SK-N-SH treated with all-trans-retinoic acid at 6 μM for 48 hours (cell line): ENCODE measurements around the gene COMMD9.
"Not testable (repeated sequence)": the region's sequence is repeated elsewhere in the genome, so short reads cannot be mapped to it uniquely, and the experiment has no call there.

Experiments
- ATAC-seq: fragments of 200-7000 bp; cut with Tn5 transposase; 3 replicates; pipeline ENCODE4 v1.9.1; 2020; ENCODE audit warnings: mild to moderate bottlenecking, moderate library complexity
- BACH2 ChIP-seq: fragments of 250-450 bp; sonication (Bioruptor Pico); IDR thresholded peaks from 2 replicates; pipeline ENCODE4 v1.9.0; 2021; ENCODE audit warnings: mild to moderate bottlenecking, borderline replicate concordance
- CREB5 ChIP-seq: fragments of 250-450 bp; sonication (Bioruptor Pico); IDR thresholded peaks from 2 replicates; pipeline ENCODE4 v1.5.1; 2020; ENCODE audit warnings: low read depth, mild to moderate bottlenecking, moderate library complexity
- CSDC2 ChIP-seq: fragments of 250-450 bp; sonication (Bioruptor Pico); IDR thresholded peaks from 2 replicates; pipeline ENCODE4 v1.5.0; 2020; ENCODE audit warnings: mild to moderate bottlenecking, moderate library complexity
- CSRNP3 ChIP-seq: fragments of 250-450 bp; sonication (Bioruptor Pico); IDR thresholded peaks from 2 replicates; pipeline ENCODE4 v1.5.1; 2021; ENCODE audit warnings: mild to moderate bottlenecking, moderate library complexity
- ESRRG ChIP-seq: fragments of 250-450 bp; sonication (Bioruptor Pico); IDR thresholded peaks from 2 replicates; pipeline ENCODE4 v1.6.1; 2021; ENCODE audit warnings: mild to moderate bottlenecking
- ISL1 ChIP-seq: fragments of 250-450 bp; sonication (Bioruptor Pico); IDR thresholded peaks from 2 replicates; pipeline ENCODE4 v2.1.2; 2022; ENCODE audit warnings: mild to moderate bottlenecking, moderate library complexity
- OSR1 ChIP-seq: fragments of 250-450 bp; sonication (Bioruptor Pico); IDR thresholded peaks from 2 replicates; pipeline ENCODE4 v1.8.0; 2022; ENCODE audit warnings: moderate library complexity, mild to moderate bottlenecking, inconsistent platforms
- PATZ1 ChIP-seq: fragments of 250-450 bp; sonication (Bioruptor Pico); IDR thresholded peaks from 2 replicates; pipeline ENCODE4 v1.8.0; 2020; ENCODE audit warnings: mild to moderate bottlenecking, moderate library complexity, borderline replicate concordance
- POU6F1 ChIP-seq: fragments of 250-450 bp; sonication (Bioruptor Pico); IDR thresholded peaks from 2 replicates; pipeline ENCODE4 v1.8.0; 2021; ENCODE audit warnings: low read depth, mild to moderate bottlenecking, moderate library complexity, borderline replicate concordance
- PPARA ChIP-seq: fragments of 250-450 bp; sonication (Bioruptor Pico); IDR thresholded peaks from 2 replicates; pipeline ENCODE4 v1.5.0; 2020; ENCODE audit warnings: mild to moderate bottlenecking, borderline replicate concordance
- RARB ChIP-seq: fragments of 250-450 bp; sonication (Bioruptor Pico); IDR thresholded peaks from 2 replicates; pipeline ENCODE4 v1.8.0; 2021; ENCODE audit warnings: mild to moderate bottlenecking, moderate library complexity
- SNAI2 ChIP-seq: fragments of 250-450 bp; sonication (Bioruptor Pico); IDR thresholded peaks from 2 replicates; pipeline ENCODE4 v1.5.0; 2020; ENCODE audit warnings: mild to moderate bottlenecking, moderate library complexity
- TCF4 ChIP-seq: fragments of 250-450 bp; sonication (Bioruptor Pico); IDR thresholded peaks from 2 replicates; pipeline ENCODE4 v1.8.0; 2021; ENCODE audit warnings: mild to moderate bottlenecking, moderate library complexity, borderline replicate concordance
- TOX ChIP-seq: fragments of 250-450 bp; sonication (Bioruptor Pico); IDR thresholded peaks from 2 replicates; pipeline ENCODE4 v1.8.0; 2021; ENCODE audit warnings: mild to moderate bottlenecking, moderate library complexity, borderline replicate concordance
- ZC3H10 ChIP-seq: fragments of 250-450 bp; sonication (Bioruptor Pico); IDR thresholded peaks from 2 replicates; pipeline ENCODE4 v1.5.1; 2021; ENCODE audit warnings: mild to moderate bottlenecking, moderate library complexity
- ZFP3 ChIP-seq: fragments of 250-450 bp; sonication (Bioruptor Pico); IDR thresholded peaks from 2 replicates; pipeline ENCODE4 v1.5.0; 2020; ENCODE audit warnings: mild to moderate bottlenecking, moderate library complexity
- ZFP30 ChIP-seq: fragments of 450-650 bp; formaldehyde crosslinking; IDR thresholded peaks from 2 replicates; pipeline ENCODE4 v1.5.0; 2022; ENCODE audit warnings: mild to moderate bottlenecking, moderate library complexity
- ZNF70 ChIP-seq: fragments of 450-650 bp; formaldehyde crosslinking; IDR thresholded peaks from 2 replicates; pipeline ENCODE4 v1.5.0; 2020; ENCODE audit warnings: mild to moderate bottlenecking, moderate library complexity
- ZNF8 ChIP-seq: fragments of 450-650 bp; formaldehyde crosslinking; IDR thresholded peaks from 2 replicates; pipeline ENCODE4 v1.5.0; 2020; ENCODE audit warnings: mild to moderate bottlenecking, moderate library complexity

Gene COMMD9

GRCh38 chr11:36326524-36327419 is 37.5 kb upstream of the COMMD9 start:
- TF ChIP-seq CSDC2 (CRISPR knock-in tag) = no peak
- TF ChIP-seq OSR1 (CRISPR knock-in tag) = no peak
- TF ChIP-seq PPARA (CRISPR knock-in tag) = no peak
- no peak for TF ChIP-seq TCF4 (CRISPR knock-in tag)
- TF ChIP-seq PATZ1 = no peak
- no peak for TF ChIP-seq CREB5 (CRISPR knock-in tag)
- TF ChIP-seq ZC3H10 (CRISPR knock-in tag) = no peak
- TF ChIP-seq ISL1 (CRISPR knock-in tag) = no peak
- no peak for TF ChIP-seq RARB
- TF ChIP-seq ZNF70 = no peak
- ATAC-seq = no peak

- not testable (repeated sequence) for ATAC-seq
These were observed 36.2 kb upstream of the COMMD9 start for GRCh38 chr11:36325403-36325802.

GRCh38 chr11:36324956-36325355 is 35.7 kb upstream of the COMMD9 start:
- ATAC-seq = not testable (repeated sequence)

- no peak for ATAC-seq
- no peak for TF ChIP-seq RARB
- no peak for TF ChIP-seq ISL1 (CRISPR knock-in tag)
- TF ChIP-seq ZC3H10 (CRISPR knock-in tag) = no peak
- TF ChIP-seq ZFP3 = no peak
- no peak for TF ChIP-seq CREB5 (CRISPR knock-in tag)
- TF ChIP-seq PATZ1 = no peak
- TF ChIP-seq POU6F1 = no peak
- no peak for TF ChIP-seq ZNF70
- TF ChIP-seq SNAI2 (CRISPR knock-in tag) = no peak
- TF ChIP-seq CSRNP3 = no peak
- TF ChIP-seq ZFP30 (CRISPR knock-in tag) = no peak
- TF ChIP-seq PPARA (CRISPR knock-in tag) = no peak
- no peak for TF ChIP-seq TOX (CRISPR knock-in tag)
- no peak for TF ChIP-seq ESRRG (CRISPR knock-in tag)
- TF ChIP-seq BACH2 (CRISPR knock-in tag) = no peak
- no peak for TF ChIP-seq ZNF8 (CRISPR knock-in tag)
These were observed 28.8 kb upstream of the COMMD9 start for GRCh38 chr11:36317992-36318391.
